H1 (cell line): Measurements from ENCODE around the gene ADCY7. TPM values are rescaled to one million over a fixed set of nuclear protein-coding genes. Genes with fewer than 3 reads are reported as not detected.

ENCODE experiments used
- JUND ChIP-seq: IDR thresholded peaks from 2 replicates; pipeline ENCODE4 v1.6.1; 2011; ENCODE audit warnings: mild to moderate bottlenecking, improper control_type of control experiment, low read length
- RFX5 ChIP-seq: IDR thresholded peaks from 2 replicates; pipeline ENCODE4 v1.6.1; 2011; ENCODE audit warnings: low read depth, low read length, improper control_type of control experiment, borderline replicate concordance
- polyA plus RNA-seq, 7 experiments: library from polyadenylated mRNA; depleted of rRNA in 3 of 7; stranded (reverse) in 5 of 7; unstranded in 2 of 7; fragments of >200 nt in 5 of 7; fragments of 200-250 nt in 2 of 7; gene quantifications; 1 replicate in 5 of 7; 2 replicates in 1 of 7; 4 replicates in 1 of 7; pipeline versions ENCODE4 v1.2.1 to v1.2.3, GENCODE V29; 2011 to 2013; ENCODE audit warnings: missing spikeins in 2 of 7, mixed read lengths in 2 of 7
- total RNA-seq: library from RNA; stranded (reverse); fragmentation: NEBNext Ultra II Directional; extraction: Animal tissue kit (Norgen Biotek cat#: 25700); gene quantifications from 2 replicates; pipeline ENCODE4 v1.2.1, GENCODE V29; 2021

Gene ADCY7
- total and polyA plus RNA-seq, 2 of the 8 experiments (the other 6 are each of a cell fraction or from before 2014, with no cell fraction given), result 2.4 to 5.1 TPM

DNA sequence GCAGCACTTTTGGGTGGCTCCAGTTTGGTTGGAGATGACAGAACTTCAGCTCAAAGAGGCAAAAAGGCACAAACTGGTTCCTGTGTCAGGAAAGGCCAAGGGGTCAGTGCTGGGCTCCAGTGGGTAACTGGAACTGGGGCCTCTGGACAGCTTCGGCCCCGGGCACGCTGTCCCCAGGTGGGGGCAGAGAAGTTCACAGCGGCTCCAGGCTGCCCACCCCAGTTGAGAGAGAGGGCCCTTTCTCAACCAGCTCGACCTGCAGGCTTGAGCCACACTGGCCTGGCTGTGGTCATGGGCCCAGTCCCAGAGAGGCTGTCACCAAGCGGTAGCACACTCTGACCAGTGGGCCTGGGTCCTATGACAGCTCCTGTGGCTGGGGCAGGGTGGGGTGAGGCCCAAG lies 24.5 kb downstream of the ADCY7 start (continued):
- no peak for TF ChIP-seq RFX5
- no peak for TF ChIP-seq JUND
